ENCODE data around the gene RND3. TPM values are rescaled to one million over a fixed set of nuclear protein-coding genes. Genes with fewer than 3 reads are reported as not detected.

Gene RND3
- total RNA-seq, 2 donors from 2014 or later, result 4.9 to 10.6 TPM

GRCh38 chr2:150480241-150480640 is 7.2 kb downstream of the RND3 start:
- 66 to 70% methylated on average over 5 of the region's 5 CpGs for WGBS, 2 donors
- ATAC-seq (no peak), DNase-seq (peak in 1 of 4 donors; percentile 64)
- H3K27ac ChIP-seq, result no peak overlapping the region
- H3K4me3 ChIP-seq, result no peak overlapping the region
- intact Hi-C loops (cut with DNase I), result no loop called here
- no peak for TF ChIP-seq CTCF (IDR thresholded peaks at IDR 0.05)
- TF ChIP-seq POLR2A (IDR thresholded peaks at IDR 0.05), result no peak
- H3K4me1 ChIP-seq, result peaks cover 27% of the 10 kb centered on the region
- H3K36me3 ChIP-seq (replicated peaks in 1 of 2; ENCODE audit: insufficient read depth in 1 of 2, low read depth in 2 of 2), result no peaks in the 10 kb centered on the region
- no peaks in the 10 kb centered on the region for H3K27me3 ChIP-seq
- no peaks in the 10 kb centered on the region for H3K9me3 ChIP-seq

- H3K4me1 ChIP-seq, result peaks cover 21% of the 10 kb centered on the region
- no peak overlapping the region for H3K4me3 ChIP-seq
- ATAC-seq, result no peak
- intact Hi-C loops (cut with DNase I), result no loop called here
- TF ChIP-seq POLR2A (IDR thresholded peaks at IDR 0.05) (no peak), CTCF (IDR thresholded peaks at IDR 0.05) (no peak)
- DNase-seq, result no peak
- H3K9me3 ChIP-seq, result no peaks in the 10 kb centered on the region
- no peaks in the 10 kb centered on the region for H3K36me3 ChIP-seq (replicated peaks in 1 of 2; ENCODE audit: insufficient read depth in 1 of 2, low read depth in 2 of 2)
- H3K27me3 ChIP-seq, result no peaks in the 10 kb centered on the region
- no peak overlapping the region for H3K27ac ChIP-seq
- WGBS, 2 donors, result 70 to 78% methylated on average over 3 of the region's 3 CpGs
These were observed 8.2 kb downstream of the RND3 start for GRCh38 chr2:150479075-150479915.

GRCh38 chr2:150478200-150478974 is 9.1 kb downstream of the RND3 start:
- 49 to 57% methylated on average over 6 of the region's 6 CpGs for WGBS, 2 donors
- Histone ChIP-seq H3K36me3 (replicated peaks in 1 of 2; ENCODE audit: insufficient read depth in 1 of 2, low read depth in 2 of 2) (no peaks in the 10 kb centered on the region), H3K27me3 (no peaks in the 10 kb centered on the region), H3K4me1 (peaks cover 16% of the 10 kb centered on the region), H3K9me3 (no peaks in the 10 kb centered on the region), H3K27ac (peak overlapping the region in 1 of 4 donors; percentile 76), H3K4me3 (no peak overlapping the region)
- DNase-seq (no peak), ATAC-seq (no peak)
- TF ChIP-seq CTCF (IDR thresholded peaks at IDR 0.05), result no peak
- no peak for TF ChIP-seq POLR2A (IDR thresholded peaks at IDR 0.05)
- intact Hi-C loops (cut with DNase I), result no loop called here

GRCh38 chr2:150477347-150477746 is 10.1 kb downstream of the RND3 start:
- intact Hi-C loops (cut with DNase I), result no loop called here
- 52 to 60% methylated on average over 3 of the region's 3 CpGs for WGBS, 2 donors
- Histone ChIP-seq H3K4me1 (peaks cover 16% of the 10 kb centered on the region), H3K9me3 (no peaks in the 10 kb centered on the region), H3K36me3 (replicated peaks in 1 of 2; ENCODE audit: insufficient read depth in 1 of 2, low read depth in 2 of 2) (no peaks in the 10 kb centered on the region), H3K4me3 (no peak overlapping the region), H3K27me3 (no peaks in the 10 kb centered on the region), H3K27ac (peak overlapping the region; percentile 2 to 76 (median 28))
- DNase-seq (peak in 3 of 4 donors; percentile 22 to 33 (median 25)), ATAC-seq (no peak)
- no peak for TF ChIP-seq POLR2A (IDR thresholded peaks at IDR 0.05)
- no peak for TF ChIP-seq CTCF (IDR thresholded peaks at IDR 0.05)

Data from body of pancreas (tissue), 4 donors.